CD4-positive, alpha-beta T cell treated with Interferon gamma for 1 hour (primary cell): ENCODE measurements around the gene CFHR4.
"Not testable (repeated sequence)": the region's sequence is repeated elsewhere in the genome, so short reads cannot be mapped to it uniquely, and the experiment has no call there.

Source experiments
- DNase-seq: peaks from one replicate; pipeline ENCODE4 v3.0.0-alpha.2; 2020

Gene CFHR4

GRCh38 chr1:196943568-196943967 lies 55.7 kb downstream of the CFHR4 start, which contains the start of gene CFHR2:
CFHR2 (plus strand) TSS chr1:196943738; CDS start chr1:196943881, 143 bp downstream.
- DNase-seq = not testable (repeated sequence)

GRCh38 chr1:196951711-196952394 lies 64.0 kb downstream of the CFHR4 start:
- no peak for DNase-seq

GRCh38 chr1:196954778-196955177 lies 66.9 kb downstream of the CFHR4 start:
- no peak for DNase-seq

GRCh38 chr1:196955926-196956325 lies 68.1 kb downstream of the CFHR4 start:
- no peak for DNase-seq

DNA sequence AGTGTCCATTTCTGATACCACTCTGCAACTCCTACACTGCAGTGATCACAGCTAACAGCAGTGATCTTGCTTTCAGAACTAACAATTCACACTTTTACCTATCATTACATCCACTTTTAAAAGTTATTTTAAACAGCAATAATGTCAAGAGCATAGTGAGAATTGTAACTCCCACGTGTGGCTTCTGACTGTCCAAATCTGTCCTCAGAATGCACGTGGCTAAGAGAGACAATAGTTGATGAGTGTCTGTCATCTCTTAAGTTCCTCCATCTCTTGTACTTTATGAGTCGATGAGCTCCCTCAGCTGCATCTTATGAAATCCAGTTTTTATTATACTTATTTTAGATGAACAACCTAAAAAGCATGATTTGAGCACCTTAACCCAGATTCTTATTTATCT lies 73.0 kb downstream of the CFHR4 start:
- no peak for DNase-seq
